ENCODE results near the gene RIC3. TPM values are rescaled to one million over a fixed set of nuclear protein-coding genes. Genes with fewer than 3 reads are reported as not detected.

RIC3 gene
- total and polyA plus RNA-seq, 8 donors, result 1.1 to 29.5 (median 13.4) TPM; not detected in 1

- intact Hi-C loops (cut with DNase I; ENCODE audit: low total_unique reads), result no loop called here
- Histone ChIP-seq H3K4me3 (no peak overlapping the region), H3K9me3 (no peaks in the 10 kb centered on the region), H3K27me3 (no peaks in the 10 kb centered on the region), H3K4me1 (no peaks in the 10 kb centered on the region), H3K27ac (no peak overlapping the region), H3K36me3 (peaks cover 0 to 81% (median 63%) of the 10 kb centered on the region in 4 donors)
- WGBS, 5 donors, result 79 to 90% (median 86%) methylated on average over 7 of the region's 7 CpGs
- TF ChIP-seq POLR2AphosphoS5 (IDR thresholded peaks at IDR 0.05), result no peak
- no peak for TF ChIP-seq EP300 (IDR thresholded peaks at IDR 0.05)
- no peak for TF ChIP-seq POLR2A (IDR thresholded peaks at IDR 0.05)
- no peak for TF ChIP-seq CTCF (IDR thresholded peaks at IDR 0.05)
- DNase-seq, result no peak
Measured at GRCh38 chr11:8102965-8103364, 65.9 kb downstream of the RIC3 start.

- intact Hi-C loops (cut with DNase I; ENCODE audit: low total_unique reads), result no loop called here
- no peak overlapping the region for H3K27ac ChIP-seq
- H3K27me3 ChIP-seq, result no peaks in the 10 kb centered on the region
- peaks cover 0 to 82% (median 66%) of the 10 kb centered on the region in 4 donors for H3K36me3 ChIP-seq
- H3K9me3 ChIP-seq, result no peaks in the 10 kb centered on the region
- no peak for TF ChIP-seq EP300 (IDR thresholded peaks at IDR 0.05)
- TF ChIP-seq POLR2A (IDR thresholded peaks at IDR 0.05), result no peak
- TF ChIP-seq CTCF (IDR thresholded peaks at IDR 0.05), result no peak
- TF ChIP-seq POLR2AphosphoS5 (IDR thresholded peaks at IDR 0.05), result no peak
- H3K4me1 ChIP-seq, result no peaks in the 10 kb centered on the region
- no peak overlapping the region for H3K4me3 ChIP-seq
- DNase-seq, result peak in 1 of 2 donors; percentile 9
Measured at GRCh38 chr11:8102296-8102915, 66.4 kb downstream of the RIC3 start.

GRCh38 chr11:8101421-8101820, 67.4 kb downstream of the RIC3 start:
- H3K4me3 ChIP-seq, result no peak overlapping the region
- no peaks in the 10 kb centered on the region for H3K4me1 ChIP-seq
- TF ChIP-seq POLR2AphosphoS5 (IDR thresholded peaks at IDR 0.05) (no peak), CTCF (IDR thresholded peaks at IDR 0.05) (no peak), POLR2A (IDR thresholded peaks at IDR 0.05) (no peak), EP300 (IDR thresholded peaks at IDR 0.05) (no peak)
- 93 to 97% (median 96%) methylated on average over 11 of the region's 11 CpGs for WGBS, 5 donors
- intact Hi-C loops (cut with DNase I; ENCODE audit: low total_unique reads), result no loop called here
- H3K27ac ChIP-seq, result no peak overlapping the region
- peaks cover 0 to 82% (median 66%) of the 10 kb centered on the region in 4 donors for H3K36me3 ChIP-seq
- peak; percentile 1 to 9 for DNase-seq
- H3K9me3 ChIP-seq, result no peaks in the 10 kb centered on the region
- H3K27me3 ChIP-seq, result no peaks in the 10 kb centered on the region

GRCh38 chr11:8100605-8101004, 68.2 kb downstream of the RIC3 start:
- intact Hi-C loops (cut with DNase I; ENCODE audit: low total_unique reads), result no loop called here
- WGBS, 5 donors, result 92 to 94% (median 93%) methylated on average over 6 to 8 of the region's 8 CpGs

More at GRCh38 chr11:8100605-8101004, 68.2 kb downstream of the RIC3 start:
- Histone ChIP-seq H3K9me3 (no peaks in the 10 kb centered on the region), H3K27ac (no peak overlapping the region), H3K27me3 (no peaks in the 10 kb centered on the region), H3K4me3 (no peak overlapping the region), H3K4me1 (no peaks in the 10 kb centered on the region), H3K36me3 (peaks cover 0 to 75% (median 63%) of the 10 kb centered on the region in 4 donors)
- TF ChIP-seq CTCF (IDR thresholded peaks at IDR 0.05) (no peak), EP300 (IDR thresholded peaks at IDR 0.05) (no peak), POLR2AphosphoS5 (IDR thresholded peaks at IDR 0.05) (no peak), POLR2A (IDR thresholded peaks at IDR 0.05) (no peak)
- peak in 1 of 2 donors; percentile 17 for DNase-seq
